ENCODE data around the gene AGPAT1. TPM values are rescaled to one million over a fixed set of nuclear protein-coding genes. Genes with fewer than 3 reads are reported as not detected.

The AGPAT1 gene
- total RNA-seq, 2 experiments from 2014 or later, result 24.5 to 28.1 TPM

- no TSS peak for BruUV-seq (replicated peaks)
- no peak for DNase-seq (ENCODE audit: low spot score)
- no peaks in the 10 kb centered on the region for H3K79me2 ChIP-seq (ENCODE audit: insufficient read depth, low read depth, low read length)
- H4K20me1 ChIP-seq (ENCODE audit: insufficient read depth, low read length), result no peaks in the 10 kb centered on the region
- H2AFZ ChIP-seq (ENCODE audit: low read length), result no peak overlapping the region
- no peaks in the 10 kb centered on the region for H3K9me2 ChIP-seq (ENCODE audit: insufficient read depth, low read length)
- H3K9me3 ChIP-seq (ENCODE audit: low read length), result no peaks in the 10 kb centered on the region; the same call in 1 of the 2 replicates
- H3K27ac ChIP-seq (ENCODE audit: low read depth, low read length, poor library complexity, severe bottlenecking), result no peak overlapping the region
- intact Hi-C loops (cut with micrococcal nuclease; ENCODE audit: unreplicated experiment), result no loop called here
- H3K4me3 ChIP-seq (ENCODE audit: low read depth, low read length, poor library complexity, severe bottlenecking), result no peak overlapping the region
- ChIA-PET CTCF (ENCODE audit: unreplicated experiment) (interaction anchor here (0.6 kb wide), 1 partner anchor 203 kb away, joined by 4 read pairs; no protein-coding TSS in a partner anchor), POLR2A (interaction anchor here (0.9 kb wide), 1 partner anchor 51 kb away, joined by 4 read pairs; no protein-coding TSS in a partner anchor)
- H3K4me2 ChIP-seq (ENCODE audit: low read length), result no peak overlapping the region
- no peaks in the 10 kb centered on the region for H3K36me3 ChIP-seq (ENCODE audit: insufficient read depth, low read length)
- H3K4me1 ChIP-seq (ENCODE audit: insufficient read depth, low read length, poor library complexity, severe bottlenecking), result no peaks in the 10 kb centered on the region
- TF ChIP-seq CTCF (conservative IDR thresholded peaks at IDR 0.05; ENCODE audit: low read length) (no peak), EZH2phosphoT487 (IDR thresholded peaks at IDR 0.05; ENCODE audit: borderline replicate concordance, low read depth, low read length) (no peak)
Measured at GRCh38 chr6:32203426-32204267, 27.8 kb upstream of the AGPAT1 start.

GRCh38 chr6:32202186-32202585, 26.3 kb upstream of the AGPAT1 start:
- no peak overlapping the region for H3K27ac ChIP-seq (ENCODE audit: low read depth, low read length, poor library complexity, severe bottlenecking)
- no peak overlapping the region for H3K4me2 ChIP-seq (ENCODE audit: low read length)
- CTCF ChIA-PET (ENCODE audit: unreplicated experiment), result no interaction called here
- intact Hi-C loops (cut with micrococcal nuclease; ENCODE audit: unreplicated experiment), result no loop called here
- BruUV-seq (replicated peaks), result no TSS peak
- H3K36me3 ChIP-seq (ENCODE audit: insufficient read depth, low read length), result no peaks in the 10 kb centered on the region
- no peak for TF ChIP-seq CTCF (conservative IDR thresholded peaks at IDR 0.05; ENCODE audit: low read length)
- no peak for TF ChIP-seq EZH2phosphoT487 (IDR thresholded peaks at IDR 0.05; ENCODE audit: borderline replicate concordance, low read depth, low read length)
- H3K79me2 ChIP-seq (ENCODE audit: insufficient read depth, low read depth, low read length), result no peaks in the 10 kb centered on the region
- H3K4me3 ChIP-seq (ENCODE audit: low read depth, low read length, poor library complexity, severe bottlenecking), result no peak overlapping the region
- POLR2A ChIA-PET, result no interaction called here
- no peaks in the 10 kb centered on the region for H3K9me2 ChIP-seq (ENCODE audit: insufficient read depth, low read length)
- no peaks in the 10 kb centered on the region; the same call in 1 of the 2 replicates for H3K9me3 ChIP-seq (ENCODE audit: low read length)
- no peak overlapping the region for H2AFZ ChIP-seq (ENCODE audit: low read length)
- H3K4me1 ChIP-seq (ENCODE audit: insufficient read depth, low read length, poor library complexity, severe bottlenecking), result peaks cover 9% of the 10 kb centered on the region
- H4K20me1 ChIP-seq (ENCODE audit: insufficient read depth, low read length), result no peaks in the 10 kb centered on the region
- DNase-seq (ENCODE audit: low spot score), result no peak
